LNCAP (cell line): Measurements from ENCODE around the gene MEST.

ENCODE experiments used
- TF ChIP-seq, protein P1 (sequence below): fragments of 450-650 bp; IDR thresholded peaks from 2 replicates; pipeline ENCODE4 v1.5.1; 2017; ENCODE audit warnings: mild to moderate bottlenecking

The MEST gene, protein sequence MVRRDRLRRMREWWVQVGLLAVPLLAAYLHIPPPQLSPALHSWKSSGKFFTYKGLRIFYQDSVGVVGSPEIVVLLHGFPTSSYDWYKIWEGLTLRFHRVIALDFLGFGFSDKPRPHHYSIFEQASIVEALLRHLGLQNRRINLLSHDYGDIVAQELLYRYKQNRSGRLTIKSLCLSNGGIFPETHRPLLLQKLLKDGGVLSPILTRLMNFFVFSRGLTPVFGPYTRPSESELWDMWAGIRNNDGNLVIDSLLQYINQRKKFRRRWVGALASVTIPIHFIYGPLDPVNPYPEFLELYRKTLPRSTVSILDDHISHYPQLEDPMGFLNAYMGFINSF

DNA sequence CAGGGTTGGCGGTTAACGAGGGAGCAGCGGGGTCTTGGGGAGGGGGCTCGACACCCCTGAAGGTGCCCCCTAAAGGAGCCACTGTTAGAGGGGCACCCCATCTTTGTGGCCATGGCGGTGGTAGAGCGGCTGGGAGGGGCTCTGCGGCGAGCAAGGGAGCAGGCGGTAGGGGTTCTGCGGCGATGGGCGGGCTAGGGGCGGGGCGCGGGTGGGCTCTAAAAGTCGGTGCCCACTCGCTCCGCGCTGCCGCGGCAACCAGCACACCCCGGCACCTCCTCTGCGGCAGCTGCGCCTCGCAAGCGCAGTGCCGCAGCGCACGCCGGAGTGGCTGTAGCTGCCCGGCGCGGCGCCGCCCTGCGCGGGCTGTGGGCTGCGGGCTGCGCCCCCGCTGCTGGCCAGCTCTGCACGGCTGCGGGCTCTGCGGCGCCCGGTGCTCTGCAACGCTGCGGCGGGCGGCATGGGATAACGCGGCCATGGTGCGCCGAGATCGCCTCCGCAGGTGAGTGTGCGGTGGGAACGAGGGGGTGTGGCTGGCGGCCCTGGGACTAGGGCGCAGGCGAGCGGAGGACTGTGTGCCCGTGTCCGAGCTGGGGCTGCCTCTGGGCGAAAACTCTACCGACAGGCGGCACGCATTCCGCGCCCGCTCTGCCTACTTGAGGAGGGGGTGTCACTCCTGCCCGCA lies at the start of gene MEST:
TSS of gene MEST (plus strand) at position 245 of the 682 bp plus-strand sequence. CDS start at position 474, 229 bp downstream.
- TF ChIP-seq, protein P1, sequence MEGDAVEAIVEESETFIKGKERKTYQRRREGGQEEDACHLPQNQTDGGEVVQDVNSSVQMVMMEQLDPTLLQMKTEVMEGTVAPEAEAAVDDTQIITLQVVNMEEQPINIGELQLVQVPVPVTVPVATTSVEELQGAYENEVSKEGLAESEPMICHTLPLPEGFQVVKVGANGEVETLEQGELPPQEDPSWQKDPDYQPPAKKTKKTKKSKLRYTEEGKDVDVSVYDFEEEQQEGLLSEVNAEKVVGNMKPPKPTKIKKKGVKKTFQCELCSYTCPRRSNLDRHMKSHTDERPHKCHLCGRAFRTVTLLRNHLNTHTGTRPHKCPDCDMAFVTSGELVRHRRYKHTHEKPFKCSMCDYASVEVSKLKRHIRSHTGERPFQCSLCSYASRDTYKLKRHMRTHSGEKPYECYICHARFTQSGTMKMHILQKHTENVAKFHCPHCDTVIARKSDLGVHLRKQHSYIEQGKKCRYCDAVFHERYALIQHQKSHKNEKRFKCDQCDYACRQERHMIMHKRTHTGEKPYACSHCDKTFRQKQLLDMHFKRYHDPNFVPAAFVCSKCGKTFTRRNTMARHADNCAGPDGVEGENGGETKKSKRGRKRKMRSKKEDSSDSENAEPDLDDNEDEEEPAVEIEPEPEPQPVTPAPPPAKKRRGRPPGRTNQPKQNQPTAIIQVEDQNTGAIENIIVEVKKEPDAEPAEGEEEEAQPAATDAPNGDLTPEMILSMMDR, result no peak

DNA sequence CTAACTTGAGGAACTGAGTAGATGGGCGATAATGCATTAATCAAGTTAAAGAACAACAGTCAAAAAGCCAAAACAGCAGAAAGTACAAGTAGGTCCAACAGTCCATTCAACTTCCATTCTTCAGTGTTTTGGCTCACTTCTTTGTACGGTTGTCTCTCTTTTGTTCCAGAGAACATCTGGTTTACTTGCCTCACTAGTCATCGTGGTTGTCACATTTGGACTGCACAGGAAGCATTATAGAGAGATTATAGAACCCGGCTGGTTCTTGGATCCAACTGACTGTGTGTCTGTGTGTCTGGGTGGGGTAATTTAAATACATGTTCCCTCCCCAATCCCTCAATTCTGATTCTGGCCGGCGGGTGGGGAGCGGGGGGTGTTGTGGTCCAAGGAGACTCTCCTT lies 49.3 kb upstream of the MEST start:
- TF ChIP-seq, protein P1, result no peak

DNA sequence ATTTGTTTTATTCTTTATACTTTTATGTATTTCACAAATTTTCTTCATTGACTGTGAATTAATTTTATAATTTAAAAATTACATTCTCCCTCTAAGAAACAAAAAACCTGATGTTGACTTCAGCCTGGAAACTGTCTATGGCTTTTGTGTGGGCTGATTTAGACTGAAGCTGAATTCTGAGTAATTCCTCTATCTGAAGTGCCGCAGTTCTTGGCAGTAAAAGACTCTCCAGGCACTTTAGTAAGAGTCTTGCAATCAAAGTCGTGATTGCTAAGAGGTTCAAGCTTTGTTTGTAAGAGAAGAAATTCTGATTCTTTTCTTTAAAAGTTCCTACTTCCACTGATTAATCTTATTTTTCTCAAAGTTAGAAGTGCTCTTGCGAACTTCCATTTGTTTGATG lies 47.7 kb upstream of the MEST start:
- TF ChIP-seq, protein P1, result no peak

DNA sequence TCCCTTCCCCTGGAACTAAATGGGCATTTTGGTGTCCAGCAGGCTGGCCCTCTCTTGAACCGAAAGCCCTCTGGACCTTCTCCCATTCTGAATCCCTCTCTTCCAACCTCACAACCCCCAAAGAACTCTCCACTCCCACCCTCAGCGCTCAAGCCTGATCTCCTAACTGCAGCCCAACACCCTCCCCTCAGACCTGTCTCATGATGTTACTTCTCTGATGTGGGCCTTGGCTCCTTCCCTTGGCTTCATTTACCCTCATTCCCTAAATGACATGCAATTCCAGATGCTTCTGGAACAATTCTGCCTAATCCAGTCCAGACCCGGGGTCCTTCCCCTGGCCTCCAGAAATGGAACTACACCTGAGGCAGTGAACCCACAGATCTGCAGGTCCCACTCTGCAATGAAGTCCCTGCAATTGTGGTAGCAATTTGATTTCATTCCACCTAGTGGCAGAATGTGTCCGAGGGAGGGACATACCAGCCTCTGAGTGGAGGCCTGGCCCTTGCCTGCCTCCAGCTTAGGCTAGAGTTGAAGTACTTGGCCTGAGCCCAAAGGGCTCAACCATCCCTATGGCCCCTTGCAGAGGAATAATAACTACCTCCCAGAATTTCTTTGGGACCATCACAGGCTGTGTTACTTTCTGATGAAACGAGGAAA lies 47.0 kb upstream of the MEST start:
- TF ChIP-seq, protein P1, result no peak

DNA sequence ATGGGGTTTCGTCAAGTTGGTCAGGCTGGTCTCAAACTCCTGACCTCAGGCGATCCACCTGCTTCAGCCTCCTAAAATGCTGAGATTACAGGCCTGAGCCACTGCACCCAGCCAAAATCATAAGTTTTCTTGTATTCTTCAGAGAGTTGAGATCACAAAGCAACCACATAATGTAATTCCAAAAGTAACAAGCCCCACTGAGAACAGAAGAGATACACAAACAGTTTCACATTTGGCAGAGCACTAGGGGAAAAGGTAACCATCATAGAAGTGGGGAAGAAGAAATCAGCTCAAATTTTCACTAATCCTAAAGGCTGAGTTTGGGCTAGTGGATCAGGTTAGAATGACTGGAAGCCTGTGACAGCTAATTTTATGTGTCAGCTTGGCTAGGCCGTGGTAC lies 45.6 kb upstream of the MEST start:
- TF ChIP-seq, protein P1, result no peak

DNA sequence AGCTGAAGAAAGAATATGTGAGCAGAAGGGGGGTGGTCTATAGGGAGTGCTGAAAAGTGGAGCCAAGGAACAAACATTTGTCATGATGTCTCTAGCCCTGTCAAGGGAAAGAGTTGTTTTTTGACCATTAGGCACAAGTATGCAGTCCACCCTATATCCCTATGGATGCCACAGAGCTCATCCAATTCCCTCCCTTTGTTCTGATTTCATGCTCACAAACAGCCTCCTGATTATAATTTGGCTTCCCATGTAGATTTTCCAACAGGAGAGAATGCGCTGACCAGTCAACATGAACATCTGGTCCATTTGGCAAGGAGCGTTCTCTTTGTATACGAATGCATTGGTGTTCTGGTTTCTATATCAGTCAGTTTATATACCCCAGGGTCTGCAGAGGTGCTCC lies 38.9 kb upstream of the MEST start:
- TF ChIP-seq, protein P1, result no peak

DNA sequence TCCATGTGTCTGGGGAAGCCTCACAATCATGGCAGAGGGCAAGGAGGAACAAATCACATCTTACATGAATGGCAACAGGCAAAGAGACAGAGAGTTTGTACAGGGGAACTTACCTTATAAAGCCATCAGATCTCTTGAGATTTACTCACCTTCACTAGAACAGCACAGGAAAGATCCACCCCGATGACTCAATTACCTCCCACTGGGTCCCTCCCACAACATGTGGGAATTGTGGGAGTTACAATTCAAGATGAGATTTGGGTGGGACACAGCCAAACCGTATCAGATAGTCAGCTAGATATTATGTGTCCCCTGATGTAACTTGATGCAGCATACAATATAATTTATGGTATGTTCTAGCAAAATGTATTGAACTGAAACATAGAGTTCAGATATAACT lies 36.9 kb upstream of the MEST start:
- TF ChIP-seq, protein P1, result no peak
